ENCODE measurements around the gene LAX1.

Gene LAX1

DNA sequence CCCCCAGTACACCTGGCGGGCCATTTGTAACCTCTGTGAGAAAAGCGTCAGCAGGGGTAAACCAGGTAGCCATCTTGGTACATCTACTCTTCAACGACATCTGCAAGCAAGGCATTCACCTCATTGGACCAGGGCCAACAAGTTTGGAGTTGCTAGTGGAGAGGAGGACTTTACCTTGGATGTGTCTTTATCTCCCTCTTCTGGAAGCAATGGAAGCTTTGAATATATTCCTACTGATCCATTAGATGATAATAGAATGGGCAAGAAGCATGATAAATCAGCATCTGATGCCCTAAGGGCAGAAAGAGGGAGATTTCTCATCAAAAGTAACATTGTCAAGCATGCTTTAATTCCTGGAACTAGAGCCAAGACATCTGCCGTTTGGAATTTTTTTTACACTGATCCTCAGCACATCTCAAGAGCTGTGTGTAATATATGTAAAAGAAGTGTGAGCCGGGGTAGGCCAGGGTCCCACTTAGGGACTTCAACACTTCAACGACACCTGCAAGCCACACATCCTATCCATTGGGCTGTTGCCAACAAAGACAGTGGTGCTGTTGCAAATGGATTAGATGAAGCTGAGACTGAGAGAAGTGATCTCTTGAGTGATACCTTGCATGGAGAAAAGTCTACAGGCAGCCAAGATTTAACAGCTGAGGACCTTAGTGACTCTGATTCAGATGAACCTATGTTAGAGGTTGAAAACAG, 33.1 kb downstream of the LAX1 start:
- TF ChIP-seq, protein P1, sequence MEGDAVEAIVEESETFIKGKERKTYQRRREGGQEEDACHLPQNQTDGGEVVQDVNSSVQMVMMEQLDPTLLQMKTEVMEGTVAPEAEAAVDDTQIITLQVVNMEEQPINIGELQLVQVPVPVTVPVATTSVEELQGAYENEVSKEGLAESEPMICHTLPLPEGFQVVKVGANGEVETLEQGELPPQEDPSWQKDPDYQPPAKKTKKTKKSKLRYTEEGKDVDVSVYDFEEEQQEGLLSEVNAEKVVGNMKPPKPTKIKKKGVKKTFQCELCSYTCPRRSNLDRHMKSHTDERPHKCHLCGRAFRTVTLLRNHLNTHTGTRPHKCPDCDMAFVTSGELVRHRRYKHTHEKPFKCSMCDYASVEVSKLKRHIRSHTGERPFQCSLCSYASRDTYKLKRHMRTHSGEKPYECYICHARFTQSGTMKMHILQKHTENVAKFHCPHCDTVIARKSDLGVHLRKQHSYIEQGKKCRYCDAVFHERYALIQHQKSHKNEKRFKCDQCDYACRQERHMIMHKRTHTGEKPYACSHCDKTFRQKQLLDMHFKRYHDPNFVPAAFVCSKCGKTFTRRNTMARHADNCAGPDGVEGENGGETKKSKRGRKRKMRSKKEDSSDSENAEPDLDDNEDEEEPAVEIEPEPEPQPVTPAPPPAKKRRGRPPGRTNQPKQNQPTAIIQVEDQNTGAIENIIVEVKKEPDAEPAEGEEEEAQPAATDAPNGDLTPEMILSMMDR (IDR thresholded peaks at IDR 0.05; ENCODE audit: insufficient read depth, low read length, missing control alignments) = no peak
- H3K4me3 ChIP-seq (ENCODE audit: low read depth, low read length) = no peak overlapping the region
- DNase-seq (ENCODE audit: low read depth, low spot score) = no peak
- POLR2A ChIA-PET = interaction anchor here (0.6 kb wide), 2 partner anchors 9 to 287 kb away, joined by 3 read pairs; no protein-coding TSS in a partner anchor
- CTCF ChIA-PET = interaction anchor here (1.7 kb wide), 1 partner anchor 285 kb away, joined by 4 read pairs; no protein-coding TSS in a partner anchor

DNA sequence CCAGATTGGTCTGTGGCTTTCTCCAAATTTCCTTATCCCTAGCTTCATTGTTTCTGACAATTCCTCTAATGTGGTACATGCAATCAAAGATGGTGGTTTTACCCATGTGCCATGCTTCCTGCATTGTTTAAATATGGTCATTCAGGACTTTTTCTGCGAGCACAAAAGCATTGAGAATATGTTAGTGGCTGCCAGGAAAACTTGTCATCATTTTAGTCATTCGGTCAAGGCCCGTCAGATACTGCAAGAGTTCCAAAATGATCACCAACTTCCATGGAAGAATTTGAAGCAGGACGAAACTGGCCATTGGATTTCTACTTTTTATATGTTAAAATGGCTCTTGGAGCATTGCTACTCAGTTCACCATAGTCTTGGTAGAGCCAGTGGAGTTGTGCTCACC, 34.2 kb downstream of the LAX1 start:
- ChIA-PET CTCF (no interaction called here), POLR2A (no interaction called here)
- TF ChIP-seq, protein P1 (IDR thresholded peaks at IDR 0.05; ENCODE audit: insufficient read depth, low read length, missing control alignments) = no peak
- no peak overlapping the region for H3K4me3 ChIP-seq (ENCODE audit: low read depth, low read length)
- DNase-seq (ENCODE audit: low read depth, low spot score) = no peak

DNA sequence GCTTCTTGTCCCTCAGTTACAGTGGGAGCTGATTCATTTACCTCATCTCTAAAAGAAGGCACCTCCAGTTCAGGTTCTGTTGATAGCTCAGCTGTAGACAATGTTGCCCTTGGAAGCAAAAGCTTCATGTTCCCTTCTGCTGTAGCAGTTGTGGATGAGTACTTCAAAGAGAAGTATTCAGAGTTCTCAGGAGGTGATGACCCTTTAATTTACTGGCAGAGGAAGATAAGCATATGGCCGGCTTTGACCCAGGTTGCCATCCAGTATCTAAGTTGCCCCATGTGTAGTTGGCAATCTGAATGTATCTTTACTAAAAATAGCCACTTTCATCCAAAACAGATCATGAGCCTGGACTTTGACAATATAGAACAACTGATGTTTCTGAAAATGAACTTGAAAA, 35.0 kb downstream of the LAX1 start:
- CTCF ChIA-PET = interaction anchor here (1.0 to 1.6 kb wide), 2 partner anchors 329 to 631 kb away, joined by 3 to 4 read pairs; no protein-coding TSS in a partner anchor
- DNase-seq (ENCODE audit: low read depth, low spot score) = no peak
- POLR2A ChIA-PET = no interaction called here
- TF ChIP-seq, protein P1 (IDR thresholded peaks at IDR 0.05; ENCODE audit: insufficient read depth, low read length, missing control alignments) = no peak
- no peak overlapping the region for H3K4me3 ChIP-seq (ENCODE audit: low read depth, low read length)

DNA sequence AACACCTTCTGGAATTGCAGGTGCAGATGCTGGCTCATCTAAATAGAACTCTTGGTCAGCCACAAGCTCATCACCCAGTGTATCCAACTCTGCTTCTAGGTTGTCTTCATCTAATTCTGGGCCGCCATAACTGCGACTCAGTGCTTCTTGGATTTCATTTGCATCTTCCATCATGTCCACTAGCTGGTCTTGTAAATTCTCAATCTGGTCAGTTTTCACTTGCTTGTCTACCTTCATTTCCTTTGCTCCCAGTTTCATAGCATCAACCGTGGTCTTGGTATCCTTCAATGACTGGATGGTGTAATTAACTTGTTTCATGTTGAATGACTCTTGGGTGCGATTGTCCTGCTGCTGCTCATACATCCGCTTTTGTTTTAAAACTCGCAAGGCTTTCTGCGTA, 40.7 kb downstream of the LAX1 start:
- DNase-seq (ENCODE audit: low read depth, low spot score) = no peak
- TF ChIP-seq, protein P1 (IDR thresholded peaks at IDR 0.05; ENCODE audit: insufficient read depth, low read length, missing control alignments) = no peak
- ChIA-PET CTCF (no interaction called here), POLR2A (no interaction called here)
- no peak overlapping the region for H3K4me3 ChIP-seq (ENCODE audit: low read depth, low read length)

DNA sequence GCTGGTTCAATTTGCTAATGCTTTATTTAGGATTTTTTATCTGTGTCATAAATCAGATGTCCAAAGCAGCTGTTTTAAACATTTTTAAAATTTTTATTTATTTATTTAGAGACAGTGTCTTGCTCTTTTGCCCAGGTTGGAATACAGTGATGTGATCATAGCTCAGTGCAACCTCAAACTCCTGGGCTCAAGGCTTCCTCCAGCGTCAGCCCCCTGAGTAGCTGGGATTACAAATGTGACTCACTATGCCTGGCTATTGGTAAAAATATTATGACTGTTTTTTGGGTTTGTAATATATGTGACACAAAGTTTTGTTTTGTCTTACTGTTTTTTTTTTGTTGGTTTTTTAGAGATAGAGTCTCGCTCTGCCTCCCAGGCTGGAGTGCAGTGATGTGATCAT, 42.2 kb downstream of the LAX1 start:
- CTCF ChIA-PET = no interaction called here
- TF ChIP-seq, protein P1 (IDR thresholded peaks at IDR 0.05; ENCODE audit: insufficient read depth, low read length, missing control alignments) = no peak
- POLR2A ChIA-PET = interaction anchor here (0.6 to 1.2 kb wide), 4 partner anchors 9 to 180 kb away, joined by 3 to 6 read pairs (median 3); partner anchors contain the start of genes ATP2B4, ZBED6 and ZC3H11A
- no peak overlapping the region for H3K4me3 ChIP-seq (ENCODE audit: low read depth, low read length)
- DNase-seq (ENCODE audit: low read depth, low spot score) = peak; percentile 51

DNA sequence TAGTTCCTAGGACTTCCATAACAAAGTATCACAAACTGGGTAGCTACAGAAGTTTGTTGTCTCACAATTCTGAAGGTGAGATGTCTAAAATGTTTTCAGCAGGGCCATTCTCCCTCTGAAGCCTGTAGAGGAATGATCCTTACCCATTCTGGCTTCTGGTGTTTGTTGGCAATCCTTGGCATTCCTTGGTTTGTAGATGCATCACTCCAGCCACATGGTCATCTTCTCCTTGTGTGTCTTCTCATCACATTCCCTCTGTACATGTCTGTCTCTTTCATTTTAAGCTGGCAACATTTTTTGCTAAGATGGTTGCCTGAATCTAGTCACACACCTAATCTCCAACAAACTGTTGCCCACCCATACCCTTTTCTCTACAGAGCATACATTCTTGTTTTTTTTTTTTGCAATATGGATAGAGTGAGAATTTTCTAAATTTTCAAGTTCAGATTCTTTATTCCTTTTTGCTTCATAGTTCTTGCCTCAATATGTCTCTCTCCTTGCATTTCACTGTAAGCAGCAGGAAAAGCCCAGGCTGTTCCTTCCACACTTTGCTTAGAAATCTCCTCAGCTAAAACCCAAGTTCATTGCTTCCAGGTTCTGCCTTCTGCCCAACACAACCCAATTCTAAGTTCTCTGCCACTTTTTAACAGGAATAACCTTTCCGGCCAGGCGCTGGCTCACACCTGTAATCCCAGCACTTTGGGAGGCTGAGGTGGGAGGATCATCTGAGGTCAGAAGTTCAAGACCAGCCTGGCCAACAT, 48.8 kb downstream of the LAX1 start:
- CTCF ChIA-PET = no interaction called here
- no peak overlapping the region for H3K4me3 ChIP-seq (ENCODE audit: low read depth, low read length)
- TF ChIP-seq, protein P1 (IDR thresholded peaks at IDR 0.05; ENCODE audit: insufficient read depth, low read length, missing control alignments) = no peak
- no peak for DNase-seq (ENCODE audit: low read depth, low spot score)
- POLR2A ChIA-PET = interaction anchor here (1.1 kb wide), 1 partner anchor 12 kb away, joined by 4 read pairs; no protein-coding TSS in a partner anchor
